SK-N-SH (cell line): Measurements from ENCODE around the gene ERBB2. TPM values are rescaled to one million over a fixed set of nuclear protein-coding genes. Genes with fewer than 3 reads are reported as not detected.

Experiments
- CTCF ChIA-PET: fragments of 300-600, 350-600 bp; formaldehyde crosslinking; extraction: SDS; loops from one replicate; lab custom pipeline; 2021; lab: Yijun Ruan, JAX
- POLR2A ChIA-PET: fragments of 350-600 bp; sonication (Branson Sonifier 250); formaldehyde crosslinking; extraction: SDS; loops from one replicate; lab custom pipeline; 2020; ENCODE audit warnings: antibody characterized with exemption, inconsistent platforms; lab: Yijun Ruan, JAX
- DNase-seq: peaks from one replicate; pipeline ENCODE4 v3.0.0; 2012
- H2AFZ ChIP-seq: fragments of 200-600 bp; sonication (generic); 2 replicates; pipeline ENCODE4 v1.8.1; 2016; ENCODE audit warnings: antibody characterized with exemption, mild to moderate bottlenecking, low read depth
- H3F3A ChIP-seq: fragments of 200-600 bp; sonication (generic); replicated peaks from 2 replicates; pipeline ENCODE3; 2016; ENCODE audit warnings: antibody characterized with exemption, mild to moderate bottlenecking; ENCODE audit not compliant: insufficient read depth
- H3K27ac ChIP-seq, 2 experiments: fragments of 200-500 bp in 1 of 2; fragments of 200-600 bp in 1 of 2; sonication (Bioruptor generic) in 1 of 2; sonication (generic), shearing (Covaris generic) in 1 of 2; 2 replicates each; pipeline versions ENCODE4 v1.5.1 to v1.6.1; 2014 to 2016; ENCODE audit warnings: low read depth in 2 of 2, inconsistent platforms in 1 of 2, low read length in 1 of 2, mild to moderate bottlenecking in 1 of 2, mixed read lengths in 1 of 2
- H3K27me3 ChIP-seq: fragments of 200-600 bp; sonication (generic), shearing (Covaris generic); 2 replicates; pipeline ENCODE4 v1.6.1; 2016; ENCODE audit warnings: mixed run types; ENCODE audit not compliant: insufficient read depth
- H3K36me3 ChIP-seq, 2 experiments: fragments of 200-500 bp in 1 of 2; fragments of 200-600 bp in 1 of 2; sonication (Bioruptor generic) in 1 of 2; sonication (generic) in 1 of 2; replicated peaks in 1 of 2; 2 replicates each; pipeline versions ENCODE3 to v1.5.1; 2014 to 2016; ENCODE audit warnings: low read length in 1 of 2, mild to moderate bottlenecking in 1 of 2; ENCODE audit not compliant: insufficient read depth in 2 of 2, control insufficient read depth in 1 of 2
- H3K4me1 ChIP-seq, 2 experiments: fragments of 200-500 bp in 1 of 2; fragments of 200-600 bp in 1 of 2; sonication (Bioruptor generic) in 1 of 2; sonication (generic), shearing (Covaris generic) in 1 of 2; 2 replicates each; pipeline versions ENCODE4 v1.5.1 to v1.6.1; 2014 to 2016; ENCODE audit warnings: low read depth in 1 of 2, low read length in 1 of 2, mixed run types in 1 of 2; ENCODE audit not compliant: insufficient read depth in 2 of 2, control insufficient read depth in 1 of 2
- H3K4me2 ChIP-seq: fragments of 200-600 bp; sonication (generic), shearing (Covaris generic); 2 replicates; pipeline ENCODE4 v1.6.1; 2017; ENCODE audit warnings: mixed run types
- H3K4me3 ChIP-seq, 2 experiments: fragments of 200-500 bp in 1 of 2; fragments of 200-600 bp in 1 of 2; sonication (Bioruptor generic) in 1 of 2; sonication (generic), shearing (Covaris generic) in 1 of 2; 2 replicates each; pipeline versions ENCODE4 v1.5.1 to v1.8.1; 2014 to 2016; ENCODE audit warnings: low read depth in 2 of 2, inconsistent platforms in 1 of 2, low read length in 1 of 2, mild to moderate bottlenecking in 1 of 2, mixed read lengths in 1 of 2, moderate library complexity in 1 of 2
- H3K79me2 ChIP-seq: fragments of 200-600 bp; sonication (generic); 2 replicates; pipeline ENCODE4 v1.8.1; 2017; ENCODE audit warnings: mild to moderate bottlenecking; ENCODE audit not compliant: insufficient read depth
- H3K9ac ChIP-seq: fragments of 200-600 bp; sonication (generic); 2 replicates; pipeline ENCODE4 v1.6.1; 2017; ENCODE audit warnings: mixed run types
- H3K9me2 ChIP-seq: fragments of 200-600 bp; sonication (generic); 2 replicates; pipeline ENCODE4 v1.6.1; 2017; ENCODE audit warnings: mixed run types
- H3K9me3 ChIP-seq: fragments of 200-600 bp; sonication (generic); 2 replicates; pipeline ENCODE4 v1.6.1; 2017; ENCODE audit warnings: mixed run types, mild to moderate bottlenecking, moderate library complexity
- H4K20me1 ChIP-seq: fragments of 200-600 bp; sonication (generic); 2 replicates; pipeline ENCODE4 v1.6.1; 2017; ENCODE audit warnings: mild to moderate bottlenecking, mixed run types; ENCODE audit not compliant: insufficient read depth
- ELF1 ChIP-seq: IDR thresholded peaks from 2 replicates; pipeline ENCODE4 v1.4.0; 2012
- EZH2phosphoT487 ChIP-seq: fragments of 200-600 bp; sonication (generic); IDR thresholded peaks from 2 replicates; pipeline ENCODE4 v1.6.1; 2017; ENCODE audit warnings: low read depth, mixed run types, mild to moderate bottlenecking, antibody characterized with exemption, moderate library complexity, borderline replicate concordance
- MXI1 ChIP-seq: IDR thresholded peaks from 2 replicates; pipeline ENCODE4 v1.6.1; 2012; ENCODE audit warnings: mild to moderate bottlenecking, low read depth, low read length, improper control_type of control experiment
- SIN3A ChIP-seq: IDR thresholded peaks from 2 replicates; pipeline ENCODE4 v1.6.1; 2012; ENCODE audit warnings: low read depth, mild to moderate bottlenecking, low read length, moderate library complexity, borderline replicate concordance
- SMC3 ChIP-seq: IDR thresholded peaks from 2 replicates; pipeline ENCODE4 v1.6.1; 2012; ENCODE audit warnings: low read depth, low read length, improper control_type of control experiment
- TAF1 ChIP-seq: IDR thresholded peaks from 2 replicates; pipeline ENCODE4 v1.6.1; 2012; ENCODE audit warnings: low read depth, mild to moderate bottlenecking, low read length, moderate library complexity, borderline replicate concordance
- WGBS: methylation state at CpG from one replicate; pipeline ENCODE4 v1.1.6; 2017; ENCODE audit warnings: low lambda C conversion rate; 5-methylcytosine and 5-hydroxymethylcytosine counted together
- polyA plus RNA-seq, 3 experiments: library from polyadenylated mRNA; depleted of rRNA; stranded (reverse); fragments of >200 nt; gene quantifications; 2 replicates each; pipeline ENCODE4 v1.2.3, GENCODE V29; 2012
- TF ChIP-seq, protein P1 (sequence below): fragments of 150-350 bp; IDR thresholded peaks from 2 replicates; pipeline ENCODE4 v1.6.1; 2016; ENCODE audit warnings: mild to moderate bottlenecking, low read depth, low read length
- TF ChIP-seq, protein P2 (sequence below): fragments of 200-600 bp; sonication (generic); IDR thresholded peaks from 2 replicates; pipeline ENCODE4 v1.6.1; 2017; ENCODE audit warnings: antibody characterized with exemption, mild to moderate bottlenecking, moderate library complexity
- TF ChIP-seq, protein P3 (sequence below): IDR thresholded peaks from 2 replicates; pipeline ENCODE4; 2012
- TF ChIP-seq, protein P4 (sequence below): IDR thresholded peaks from 2 replicates; pipeline ENCODE4 v1.4.0; 2012; ENCODE audit warnings: low read depth, borderline replicate concordance

Gene ERBB2
- polyA plus RNA-seq, 1 of the 3 experiments (the other 2 are of a cell fraction), result 1.9 TPM

DNA sequence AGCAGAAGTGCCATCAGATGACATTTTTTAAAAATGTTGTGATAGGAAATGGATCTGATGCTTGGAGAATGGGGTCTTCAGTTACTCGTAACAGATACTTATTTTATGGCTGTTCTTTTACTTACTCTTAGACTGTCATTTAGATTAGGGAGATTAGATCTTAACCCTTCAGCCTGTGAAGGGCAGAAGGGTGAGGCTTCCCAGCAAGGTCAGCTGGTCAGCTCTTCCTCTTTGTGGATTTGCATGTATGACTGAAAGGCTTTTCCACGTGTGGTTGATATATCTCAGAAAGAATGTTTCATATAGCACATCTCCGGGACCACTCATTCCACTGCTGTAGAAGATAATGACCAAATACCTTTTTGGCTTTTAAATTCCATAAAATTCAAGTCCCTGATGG is 65.3 kb downstream of the ERBB2 start (continued):
- TF ChIP-seq, protein P1, sequence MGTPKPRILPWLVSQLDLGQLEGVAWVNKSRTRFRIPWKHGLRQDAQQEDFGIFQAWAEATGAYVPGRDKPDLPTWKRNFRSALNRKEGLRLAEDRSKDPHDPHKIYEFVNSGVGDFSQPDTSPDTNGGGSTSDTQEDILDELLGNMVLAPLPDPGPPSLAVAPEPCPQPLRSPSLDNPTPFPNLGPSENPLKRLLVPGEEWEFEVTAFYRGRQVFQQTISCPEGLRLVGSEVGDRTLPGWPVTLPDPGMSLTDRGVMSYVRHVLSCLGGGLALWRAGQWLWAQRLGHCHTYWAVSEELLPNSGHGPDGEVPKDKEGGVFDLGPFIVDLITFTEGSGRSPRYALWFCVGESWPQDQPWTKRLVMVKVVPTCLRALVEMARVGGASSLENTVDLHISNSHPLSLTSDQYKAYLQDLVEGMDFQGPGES, result no peak
- no peak for TF ChIP-seq SIN3A

DNA sequence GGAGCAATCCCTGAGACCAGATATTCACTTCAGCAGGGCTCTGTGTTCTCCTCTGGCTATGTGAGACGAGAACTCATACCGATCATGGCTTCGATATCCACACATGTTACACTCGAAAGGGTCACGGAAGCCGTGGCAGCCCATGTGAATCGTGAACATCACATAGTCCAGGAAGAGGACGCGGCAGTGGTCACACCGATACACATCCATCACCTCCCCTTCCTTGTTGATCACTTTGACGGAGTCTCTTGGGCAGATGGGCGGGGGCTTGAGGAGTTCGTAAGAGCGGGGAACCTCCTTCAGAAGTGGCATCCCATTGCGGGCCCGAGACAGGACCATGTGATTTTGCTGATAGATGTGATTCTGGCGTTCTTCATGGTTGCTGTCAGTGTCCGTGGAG is 65.9 kb downstream of the ERBB2 start:
- H3K9me2 ChIP-seq, result no peaks in the 10 kb centered on the region
- WGBS, result 62% methylated on average over 17 of the region's 18 CpGs
- no peaks in the 10 kb centered on the region for H3K9me3 ChIP-seq
- no peaks in the 10 kb centered on the region for H3K4me1 ChIP-seq
- H3K4me2 ChIP-seq, result no peak overlapping the region
- no peaks in the 10 kb centered on the region for H3K79me2 ChIP-seq
- no peak overlapping the region for H3K4me3 ChIP-seq
- no peaks in the 10 kb centered on the region for H3K36me3 ChIP-seq
- CTCF ChIA-PET, result interaction anchor here (2.1 to 2.9 kb wide), 2 partner anchors 13 to 112 kb away, joined by 7 read pairs; no protein-coding TSS in a partner anchor
- POLR2A ChIA-PET, result no interaction called here
- H3F3A ChIP-seq, result no peaks in the 10 kb centered on the region
- H2AFZ ChIP-seq, result no peak overlapping the region
- H3K27me3 ChIP-seq, result peaks cover 82% of the 10 kb centered on the region
- no peak overlapping the region for H3K27ac ChIP-seq
- TF ChIP-seq SMC3 (no peak), EZH2phosphoT487 (no peak), TAF1 (no peak), ELF1 (no peak), MXI1 (no peak)
- TF ChIP-seq, protein P2, sequence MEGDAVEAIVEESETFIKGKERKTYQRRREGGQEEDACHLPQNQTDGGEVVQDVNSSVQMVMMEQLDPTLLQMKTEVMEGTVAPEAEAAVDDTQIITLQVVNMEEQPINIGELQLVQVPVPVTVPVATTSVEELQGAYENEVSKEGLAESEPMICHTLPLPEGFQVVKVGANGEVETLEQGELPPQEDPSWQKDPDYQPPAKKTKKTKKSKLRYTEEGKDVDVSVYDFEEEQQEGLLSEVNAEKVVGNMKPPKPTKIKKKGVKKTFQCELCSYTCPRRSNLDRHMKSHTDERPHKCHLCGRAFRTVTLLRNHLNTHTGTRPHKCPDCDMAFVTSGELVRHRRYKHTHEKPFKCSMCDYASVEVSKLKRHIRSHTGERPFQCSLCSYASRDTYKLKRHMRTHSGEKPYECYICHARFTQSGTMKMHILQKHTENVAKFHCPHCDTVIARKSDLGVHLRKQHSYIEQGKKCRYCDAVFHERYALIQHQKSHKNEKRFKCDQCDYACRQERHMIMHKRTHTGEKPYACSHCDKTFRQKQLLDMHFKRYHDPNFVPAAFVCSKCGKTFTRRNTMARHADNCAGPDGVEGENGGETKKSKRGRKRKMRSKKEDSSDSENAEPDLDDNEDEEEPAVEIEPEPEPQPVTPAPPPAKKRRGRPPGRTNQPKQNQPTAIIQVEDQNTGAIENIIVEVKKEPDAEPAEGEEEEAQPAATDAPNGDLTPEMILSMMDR, result no peak
- TF ChIP-seq, protein P3, sequence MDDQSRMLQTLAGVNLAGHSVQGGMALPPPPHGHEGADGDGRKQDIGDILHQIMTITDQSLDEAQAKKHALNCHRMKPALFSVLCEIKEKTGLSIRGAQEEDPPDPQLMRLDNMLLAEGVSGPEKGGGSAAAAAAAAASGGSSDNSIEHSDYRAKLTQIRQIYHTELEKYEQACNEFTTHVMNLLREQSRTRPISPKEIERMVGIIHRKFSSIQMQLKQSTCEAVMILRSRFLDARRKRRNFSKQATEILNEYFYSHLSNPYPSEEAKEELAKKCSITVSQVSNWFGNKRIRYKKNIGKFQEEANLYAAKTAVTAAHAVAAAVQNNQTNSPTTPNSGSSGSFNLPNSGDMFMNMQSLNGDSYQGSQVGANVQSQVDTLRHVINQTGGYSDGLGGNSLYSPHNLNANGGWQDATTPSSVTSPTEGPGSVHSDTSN, result no peak
- TF ChIP-seq, protein P4, sequence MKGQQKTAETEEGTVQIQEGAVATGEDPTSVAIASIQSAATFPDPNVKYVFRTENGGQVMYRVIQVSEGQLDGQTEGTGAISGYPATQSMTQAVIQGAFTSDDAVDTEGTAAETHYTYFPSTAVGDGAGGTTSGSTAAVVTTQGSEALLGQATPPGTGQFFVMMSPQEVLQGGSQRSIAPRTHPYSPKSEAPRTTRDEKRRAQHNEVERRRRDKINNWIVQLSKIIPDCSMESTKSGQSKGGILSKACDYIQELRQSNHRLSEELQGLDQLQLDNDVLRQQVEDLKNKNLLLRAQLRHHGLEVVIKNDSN, result no peak
- TF ChIP-seq, protein P1, result no peak
- no peak for DNase-seq
- H4K20me1 ChIP-seq, result no peaks in the 10 kb centered on the region
- H3K9ac ChIP-seq, result no peak overlapping the region
